T-helper 22 cell (primary cell): ENCODE results near the gene ACD.

ENCODE experiments used
- DNase-seq: peaks from one replicate; pipeline ENCODE4 v3.0.0-alpha.2; 2020; ENCODE audit warnings: low read depth

The ACD gene

DNA sequence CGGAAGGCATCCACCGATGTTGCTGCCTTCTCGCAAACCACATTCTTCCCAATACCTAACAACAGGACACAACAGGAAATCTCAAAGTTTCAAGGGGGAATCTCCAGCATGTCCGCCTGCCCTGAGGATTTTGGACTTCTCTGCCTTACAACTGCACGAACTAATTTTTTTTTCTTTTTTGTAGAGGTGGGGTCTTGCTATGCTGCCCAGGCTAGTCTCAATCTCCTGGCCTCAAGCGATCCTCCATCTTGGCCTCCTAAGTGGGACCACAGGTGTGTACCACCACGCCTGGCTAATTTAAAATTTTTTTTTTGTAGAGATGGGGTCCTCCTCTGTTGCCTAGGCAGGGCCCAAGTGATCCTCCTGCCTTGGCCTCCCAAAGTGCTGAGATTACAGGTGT is 15.9 kb upstream of the ACD start:
- no peak for DNase-seq

GRCh38 chr16:67675579-67675935 is 15.5 kb upstream of the ACD start:
- DNase-seq: no peak

- no peak for DNase-seq
Measured at GRCh38 chr16:67674851-67675578, 15.0 kb upstream of the ACD start.

GRCh38 chr16:67673712-67674580 is 13.9 kb upstream of the ACD start:
- no peak for DNase-seq

GRCh38 chr16:67672739-67673662 is 12.9 kb upstream of the ACD start:
- DNase-seq: no peak

DNA sequence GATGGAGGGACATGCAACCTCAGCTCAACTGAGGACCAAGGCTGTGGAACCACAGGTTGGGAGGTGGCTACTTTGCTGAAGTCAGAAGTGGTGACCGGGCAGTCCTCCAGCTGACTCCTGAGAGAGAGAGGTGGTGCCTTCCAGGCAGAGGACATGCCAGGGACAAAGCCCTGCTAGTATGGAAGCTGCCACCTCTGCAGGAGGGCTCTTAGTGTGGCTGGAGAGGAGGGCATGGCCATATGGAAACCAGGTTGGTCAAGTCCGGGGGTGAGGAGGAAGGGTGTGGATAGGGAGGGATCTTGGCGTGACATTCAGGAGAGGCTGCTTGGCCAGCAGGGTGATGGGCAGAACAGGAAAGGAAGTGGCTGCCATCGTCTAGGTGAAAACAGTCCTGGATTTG is 12.2 kb upstream of the ACD start:
- DNase-seq: no peak

DNA sequence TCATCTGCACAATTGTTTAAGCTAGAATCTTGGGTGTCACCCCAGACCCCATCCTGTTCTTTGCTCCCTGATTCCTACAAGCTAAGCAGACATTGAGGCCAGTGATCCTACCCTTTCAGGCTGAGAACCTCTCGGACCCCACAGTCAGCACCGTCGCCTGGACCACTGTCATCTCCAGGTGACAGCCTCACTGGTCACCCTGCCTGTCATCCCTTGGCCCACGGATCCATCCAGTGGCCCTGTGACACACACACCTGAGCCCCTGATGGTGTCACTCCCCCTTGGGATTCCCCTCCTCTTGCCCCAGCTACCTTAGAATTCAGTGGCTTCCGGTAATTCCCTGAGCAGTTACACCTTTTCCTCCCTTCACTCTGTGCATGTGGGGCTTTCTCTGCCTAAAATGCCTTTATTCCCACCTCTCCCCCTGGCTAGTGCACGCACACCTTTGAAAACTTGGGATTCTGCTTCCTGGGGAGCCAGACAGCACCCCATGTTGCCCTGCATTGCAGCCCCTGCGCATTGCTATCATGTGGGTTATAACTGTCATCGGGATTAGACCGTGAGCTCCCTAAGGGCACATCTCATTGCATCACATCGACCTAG is 9.5 kb upstream of the ACD start:
- no peak for DNase-seq

DNA sequence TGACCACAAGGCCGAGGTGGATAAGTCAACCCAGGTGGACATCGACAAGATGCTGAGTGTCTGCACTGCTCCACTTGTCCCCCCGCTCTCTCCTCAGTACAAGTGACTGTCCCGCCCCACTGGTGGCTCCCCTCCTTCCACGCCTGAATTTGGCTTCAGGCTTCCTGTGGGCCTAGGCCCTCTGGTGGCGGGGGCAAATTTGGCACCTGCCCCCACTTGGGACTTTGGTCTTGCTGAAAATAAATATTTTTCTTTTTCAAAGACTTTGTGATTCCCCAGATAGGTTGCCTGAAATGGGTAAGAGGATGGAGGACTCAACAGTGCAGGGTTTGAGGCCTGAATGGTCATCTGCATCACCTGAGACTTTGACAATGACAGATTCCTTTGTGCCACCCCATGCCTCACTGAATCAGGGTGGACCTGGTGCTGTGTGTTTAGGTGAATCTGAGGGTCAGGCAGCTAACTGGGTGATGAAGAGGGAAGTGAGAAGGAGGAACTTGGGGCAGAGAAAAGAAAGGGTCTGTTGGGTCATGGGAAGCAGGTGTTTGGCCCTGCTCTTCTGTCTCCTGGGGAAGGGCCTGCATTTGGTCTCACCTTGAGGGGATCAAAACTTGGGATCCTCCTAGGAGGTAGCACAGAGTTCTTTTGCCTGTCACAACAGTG is 8.6 kb upstream of the ACD start:
- no peak for DNase-seq

GRCh38 chr16:67667817-67668494 is 7.9 kb upstream of the ACD start:
- peak; percentile 66 for DNase-seq

DNA sequence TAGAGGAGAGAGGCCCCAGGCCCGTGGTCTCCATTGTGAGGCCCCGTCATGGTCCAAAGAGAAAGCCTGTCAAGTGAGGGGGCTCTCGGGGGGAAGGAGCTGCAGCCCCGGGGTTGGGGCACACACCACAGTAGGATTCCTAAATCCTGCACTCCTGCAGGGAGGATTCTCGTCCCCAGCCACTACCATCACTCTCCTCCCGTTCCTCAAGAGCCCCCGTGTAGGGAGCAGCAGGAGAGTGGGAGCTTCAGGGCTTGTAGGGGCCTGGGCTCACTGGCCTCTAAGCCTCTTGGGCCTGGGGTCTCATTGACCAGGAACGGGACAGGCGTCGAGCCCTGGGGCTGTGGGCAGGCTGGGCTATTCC is 7.4 kb upstream of the ACD start:
- DNase-seq: no peak

DNA sequence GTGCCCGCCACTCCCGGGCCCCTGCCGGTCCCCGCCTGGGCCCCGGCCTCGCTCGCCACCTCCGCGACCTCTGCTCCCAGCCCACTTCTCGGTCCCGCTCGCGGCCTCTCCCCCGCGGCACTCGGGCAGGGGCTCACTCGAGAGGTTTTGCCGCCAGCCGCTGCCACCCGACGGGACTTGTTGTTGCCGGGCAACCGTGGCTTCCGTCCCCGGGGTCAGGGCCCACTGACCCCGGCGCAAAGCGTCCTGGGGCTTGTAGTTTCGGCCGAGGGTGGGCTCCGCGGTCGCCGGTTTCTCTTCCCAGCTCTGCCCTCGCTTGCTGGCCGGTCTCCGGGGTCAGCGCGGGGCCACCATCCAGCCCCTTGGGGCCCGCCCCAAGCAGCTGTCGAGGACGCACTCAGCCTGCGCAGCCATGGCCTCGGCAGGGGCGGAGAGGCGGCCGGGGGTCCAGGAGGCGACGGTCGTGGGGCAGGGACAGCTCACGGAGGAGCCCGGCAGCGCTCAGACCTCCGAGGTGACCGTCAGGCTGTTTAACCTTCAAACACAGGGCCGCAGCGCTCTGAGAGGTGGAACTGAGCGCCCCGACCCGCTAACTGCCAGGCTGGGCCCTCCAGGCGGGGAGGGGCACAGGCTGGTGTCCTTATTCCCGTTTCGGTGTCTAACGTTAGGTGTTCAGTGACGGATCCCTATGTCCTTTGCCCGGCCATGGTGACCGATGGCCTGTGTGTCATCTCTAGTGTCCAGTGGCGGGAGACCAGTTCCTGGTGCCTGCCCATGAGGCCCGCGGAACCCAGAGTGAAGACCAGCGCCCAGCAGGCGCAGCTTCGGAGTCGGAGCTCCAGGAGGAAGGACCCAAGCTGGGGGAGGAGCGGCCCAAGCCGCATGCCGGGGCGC is 6.7 kb upstream of the ACD start, which contains the start of the genes C16orf86 and ENKD1:
Gene C16orf86, plus strand, starts transcription at position 256 of the 894 bp plus-strand sequence. Its CDS starts 157 bp downstream, at position 413.
Gene ENKD1, minus strand, starts transcription at position 192 of the 894 bp plus-strand sequence. CDS start 308 bp downstream, outside the sequence.
- peak; percentile 72 for DNase-seq

- DNase-seq: no peak
Measured at GRCh38 chr16:67666032-67666551, 6.0 kb upstream of the ACD start.

- DNase-seq: no peak
Measured at GRCh38 chr16:67665598-67665997, 5.5 kb upstream of the ACD start.

- DNase-seq: no peak
Measured at GRCh38 chr16:67664871-67665270, 4.8 kb upstream of the ACD start.

GRCh38 chr16:67664258-67664657 is 4.2 kb upstream of the ACD start:
- no peak for DNase-seq

GRCh38 chr16:67663877-67664222 is 3.8 kb upstream of the ACD start:
- DNase-seq: no peak

DNA sequence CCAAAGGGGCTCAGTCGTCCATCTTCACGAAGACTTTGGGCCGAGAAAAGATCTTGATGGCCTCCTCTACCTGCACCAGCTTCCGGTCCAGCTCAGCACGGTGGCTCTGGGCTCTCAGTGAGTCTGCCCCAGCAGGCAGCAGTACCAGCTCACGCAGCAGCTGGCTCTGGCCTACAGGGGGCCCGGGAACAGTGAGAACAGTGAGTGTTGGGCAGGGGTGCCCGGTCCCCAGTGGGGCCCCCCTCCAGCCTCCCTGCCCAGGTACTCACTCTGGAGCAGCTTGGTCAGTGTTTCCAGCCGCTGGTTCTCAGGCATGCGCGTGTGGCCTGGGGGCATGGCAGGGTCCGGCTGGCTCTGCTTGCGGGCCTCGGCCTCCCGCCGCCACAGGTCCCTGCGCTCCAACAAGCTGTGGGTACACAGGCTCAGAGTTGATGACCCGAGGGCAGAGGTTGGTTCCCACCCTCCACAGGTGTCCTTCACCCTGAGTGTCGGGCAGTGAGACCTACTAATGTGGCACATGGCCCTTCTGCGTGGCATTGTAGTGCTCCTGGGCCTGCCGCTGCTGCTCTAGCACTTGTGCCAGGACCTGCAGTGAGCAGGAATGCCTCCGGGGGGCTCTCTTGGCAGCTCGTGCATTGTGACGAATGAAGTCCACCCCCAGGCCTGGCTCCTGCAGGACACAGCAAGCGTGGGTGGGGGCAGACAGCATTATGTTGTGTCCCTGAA is 3.3 kb upstream of the ACD start:
- no peak for DNase-seq

DNA sequence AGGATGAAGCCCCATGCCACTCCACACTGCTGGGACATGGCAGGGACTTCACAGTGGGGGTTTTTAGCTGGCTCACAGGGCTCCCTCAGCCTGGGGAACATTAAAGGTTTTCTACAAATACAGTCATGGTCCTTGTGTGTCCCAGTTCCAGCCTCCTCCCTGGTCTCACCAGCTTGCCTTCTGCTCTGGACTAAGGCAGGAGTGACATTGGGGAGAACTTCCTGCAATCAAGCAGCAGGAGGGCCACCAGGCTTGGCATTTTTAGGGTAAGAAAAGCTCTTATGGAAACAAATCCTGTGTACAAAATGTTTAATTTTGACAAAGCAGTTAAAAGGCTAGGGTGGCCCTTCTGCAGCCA is 2.6 kb upstream of the ACD start:
- DNase-seq: no peak
